DOHH2 (cell line): ENCODE measurements around the gene KRT6B.

Experiments used
- H3F3A ChIP-seq: fragments of 200-600 bp; sonication (generic), shearing (Covaris generic); 2 replicates; pipeline ENCODE4 v1.6.0; 2016; ENCODE audit warnings: antibody characterized with exemption, mild to moderate bottlenecking; ENCODE audit not compliant: control insufficient read depth, insufficient read depth
- H3K27ac ChIP-seq: fragments of 200-600 bp; sonication (generic); 2 replicates; pipeline ENCODE4 v1.5.1; 2014; ENCODE audit warnings: low read depth, mild to moderate bottlenecking, low read length, moderate library complexity
- H3K27me3 ChIP-seq: fragments of 200-600 bp; sonication (generic); 2 replicates; pipeline ENCODE4 v1.6.1; 2014; ENCODE audit warnings: mild to moderate bottlenecking, low read length, mixed read lengths; ENCODE audit not compliant: control insufficient read depth
- H3K36me3 ChIP-seq: fragments of 200-600 bp; sonication (generic); 2 replicates; pipeline ENCODE4 v1.6.1; 2014; ENCODE audit warnings: mild to moderate bottlenecking, low read length, moderate library complexity, mixed read lengths; ENCODE audit not compliant: control insufficient read depth
- H3K4me1 ChIP-seq: fragments of 200-600 bp; sonication (generic); 2 replicates; pipeline ENCODE4 v1.6.1; 2014; ENCODE audit warnings: mild to moderate bottlenecking, low read length, mixed read lengths; ENCODE audit not compliant: control insufficient read depth
- H3K4me2 ChIP-seq: fragments of 200-600 bp; sonication (generic); 2 replicates; pipeline ENCODE4 v1.6.0; 2014; ENCODE audit warnings: mild to moderate bottlenecking, low read length, moderate library complexity
- H3K4me3 ChIP-seq: fragments of 200-600 bp; sonication (generic); 2 replicates; pipeline ENCODE4 v1.5.1; 2014; ENCODE audit warnings: mild to moderate bottlenecking, low read length, mixed read lengths
- H3K79me2 ChIP-seq: fragments of 200-600 bp; sonication (generic); 2 replicates; pipeline ENCODE4 v1.6.1; 2014; ENCODE audit warnings: mild to moderate bottlenecking, low read length, mixed read lengths; ENCODE audit not compliant: control insufficient read depth
- H3K9me2 ChIP-seq: fragments of 200-600 bp; sonication (generic); replicated peaks from 2 replicates; pipeline ENCODE4 v1.6.1; 2014; ENCODE audit warnings: mild to moderate bottlenecking, low read length, mixed read lengths; ENCODE audit not compliant: control insufficient read depth
- H3K9me3 ChIP-seq: fragments of 200-600 bp; sonication (generic); 2 replicates; pipeline ENCODE4 v1.6.1; 2014; ENCODE audit warnings: antibody characterized with exemption, low read length, mixed read lengths; ENCODE audit not compliant: control insufficient read depth, insufficient read depth
- H4K20me1 ChIP-seq: fragments of 200-600 bp; sonication (generic); 2 replicates; pipeline ENCODE4 v1.6.0; 2014; ENCODE audit warnings: low read depth, mild to moderate bottlenecking, antibody characterized with exemption, low read length, moderate library complexity; ENCODE audit not compliant: control insufficient read depth, insufficient read depth
- EZH2phosphoT487 ChIP-seq: fragments of 200-600 bp; sonication (generic); IDR thresholded peaks from 2 replicates; pipeline ENCODE4 v1.6.1; 2017; ENCODE audit warnings: borderline replicate concordance, mild to moderate bottlenecking, antibody characterized with exemption, low read length, moderate library complexity, mixed read lengths
- TF ChIP-seq, protein P1 (sequence below): fragments of 200-600 bp; sonication (generic); IDR thresholded peaks from one replicate; pipeline ENCODE4 v1.5.1; 2014; ENCODE audit warnings: antibody characterized with exemption, mild to moderate bottlenecking, low read depth, low read length; ENCODE audit not compliant: poor library complexity, severe bottlenecking

Gene KRT6B

DNA sequence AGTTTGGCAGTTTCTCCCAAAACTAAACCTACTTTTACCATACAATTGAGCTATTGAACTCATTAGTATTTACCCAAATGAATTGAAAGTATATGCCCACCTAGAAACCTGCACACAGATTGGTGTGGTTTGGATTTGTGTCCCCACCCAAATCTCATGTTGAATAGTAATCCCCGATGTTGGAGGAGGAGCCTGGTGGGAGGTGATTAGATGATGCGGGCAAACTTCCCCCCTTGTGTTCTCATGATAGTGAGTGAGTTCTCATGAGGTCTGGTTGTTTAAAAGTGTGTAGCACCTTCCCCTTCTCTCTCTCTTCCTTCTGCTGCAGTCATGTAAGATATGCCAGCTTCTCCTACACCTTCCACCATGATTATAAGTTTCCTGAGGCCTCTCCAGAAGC is 25.7 kb upstream of the KRT6B start:
- H3K27me3 ChIP-seq: no peaks in the 10 kb centered on the region
- no peaks in the 10 kb centered on the region for H3K79me2 ChIP-seq
- H3K9me3 ChIP-seq: no peaks in the 10 kb centered on the region
- no peaks in the 10 kb centered on the region for H3K36me3 ChIP-seq
- TF ChIP-seq, protein P1, sequence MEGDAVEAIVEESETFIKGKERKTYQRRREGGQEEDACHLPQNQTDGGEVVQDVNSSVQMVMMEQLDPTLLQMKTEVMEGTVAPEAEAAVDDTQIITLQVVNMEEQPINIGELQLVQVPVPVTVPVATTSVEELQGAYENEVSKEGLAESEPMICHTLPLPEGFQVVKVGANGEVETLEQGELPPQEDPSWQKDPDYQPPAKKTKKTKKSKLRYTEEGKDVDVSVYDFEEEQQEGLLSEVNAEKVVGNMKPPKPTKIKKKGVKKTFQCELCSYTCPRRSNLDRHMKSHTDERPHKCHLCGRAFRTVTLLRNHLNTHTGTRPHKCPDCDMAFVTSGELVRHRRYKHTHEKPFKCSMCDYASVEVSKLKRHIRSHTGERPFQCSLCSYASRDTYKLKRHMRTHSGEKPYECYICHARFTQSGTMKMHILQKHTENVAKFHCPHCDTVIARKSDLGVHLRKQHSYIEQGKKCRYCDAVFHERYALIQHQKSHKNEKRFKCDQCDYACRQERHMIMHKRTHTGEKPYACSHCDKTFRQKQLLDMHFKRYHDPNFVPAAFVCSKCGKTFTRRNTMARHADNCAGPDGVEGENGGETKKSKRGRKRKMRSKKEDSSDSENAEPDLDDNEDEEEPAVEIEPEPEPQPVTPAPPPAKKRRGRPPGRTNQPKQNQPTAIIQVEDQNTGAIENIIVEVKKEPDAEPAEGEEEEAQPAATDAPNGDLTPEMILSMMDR: no peak
- no peak for TF ChIP-seq EZH2phosphoT487
- H3K4me1 ChIP-seq: no peaks in the 10 kb centered on the region
- H4K20me1 ChIP-seq: no peaks in the 10 kb centered on the region
- no peak overlapping the region for H3K4me2 ChIP-seq
- no peaks in the 10 kb centered on the region for H3K9me2 ChIP-seq
- no peak overlapping the region for H3K4me3 ChIP-seq
- H3F3A ChIP-seq: no peaks in the 10 kb centered on the region
- no peak overlapping the region for H3K27ac ChIP-seq

DNA sequence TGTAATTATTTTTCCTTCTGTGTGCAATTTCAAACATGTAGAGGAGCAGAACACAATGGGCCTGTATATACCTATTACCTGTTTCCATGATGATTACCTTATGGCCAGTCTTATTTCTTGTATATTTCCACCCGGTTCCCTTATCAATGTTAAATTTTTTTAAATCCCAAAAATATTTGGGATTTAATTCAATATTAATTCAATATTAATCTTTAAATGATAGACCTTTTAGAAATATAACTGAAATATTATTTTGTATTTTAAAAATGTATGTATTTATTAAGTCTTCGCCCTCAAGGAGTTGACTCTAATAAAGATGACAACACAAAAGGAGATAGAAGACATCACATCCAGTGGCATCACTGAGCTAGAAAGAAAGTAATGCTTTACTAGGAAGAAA is 22.3 kb upstream of the KRT6B start:
- H3K9me2 ChIP-seq: no peaks in the 10 kb centered on the region
- no peak overlapping the region for H3K4me3 ChIP-seq
- H4K20me1 ChIP-seq: no peaks in the 10 kb centered on the region
- H3K79me2 ChIP-seq: no peaks in the 10 kb centered on the region
- no peaks in the 10 kb centered on the region for H3K4me1 ChIP-seq
- no peak overlapping the region for H3K4me2 ChIP-seq
- no peaks in the 10 kb centered on the region for H3K36me3 ChIP-seq
- H3K27me3 ChIP-seq: no peaks in the 10 kb centered on the region
- no peaks in the 10 kb centered on the region for H3F3A ChIP-seq
- no peak for TF ChIP-seq EZH2phosphoT487
- TF ChIP-seq, protein P1: no peak
- no peak overlapping the region for H3K27ac ChIP-seq
- H3K9me3 ChIP-seq: no peaks in the 10 kb centered on the region

DNA sequence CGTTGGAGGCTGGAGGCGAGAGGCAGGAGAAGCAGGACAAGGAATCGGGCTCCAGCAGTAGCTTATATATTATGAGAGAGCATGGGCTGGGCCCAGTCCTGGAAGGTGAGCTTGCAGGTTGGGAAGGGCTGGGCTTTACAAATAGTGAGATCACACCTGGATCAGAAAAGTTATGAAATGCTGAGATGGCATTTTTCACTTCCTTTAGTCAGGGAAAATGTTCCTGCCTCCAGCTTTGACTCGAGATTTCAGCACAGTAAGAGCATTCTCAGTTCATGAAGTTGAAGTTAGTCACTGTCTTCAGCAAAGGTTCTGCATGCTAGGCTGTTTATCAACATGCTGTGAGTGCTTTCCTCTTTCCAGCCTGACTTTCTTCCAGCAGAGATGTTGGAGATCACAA is 21.8 kb upstream of the KRT6B start, which contains the start of gene KRT6C:
TSS of gene KRT6C (minus strand) at position 38 of the 400 bp plus-strand sequence. CDS start 68 bp downstream, outside the sequence.
- Histone ChIP-seq H3K27me3 (no peaks in the 10 kb centered on the region), H3K36me3 (no peaks in the 10 kb centered on the region), H3F3A (no peaks in the 10 kb centered on the region), H3K9me2 (no peaks in the 10 kb centered on the region), H4K20me1 (no peaks in the 10 kb centered on the region), H3K4me2 (no peak within 1 kb of the TSS), H3K4me1 (no peaks in the 10 kb centered on the region), H3K9me3 (no peaks in the 10 kb centered on the region), H3K27ac (no peak within 1 kb of the TSS), H3K79me2 (no peaks in the 10 kb centered on the region), H3K4me3 (no peak within 1 kb of the TSS)
- TF ChIP-seq EZH2phosphoT487: no peak
- TF ChIP-seq, protein P1: no peak
